Parathyroid adenoma (tissue), 2 donors: Measurements from ENCODE around the gene KCNQ1.

ENCODE experiments used
- H2AFZ ChIP-seq: fragments of 300-600 bp; sonication (generic); one replicate; pipeline ENCODE4 v1.7.0; 2017; ENCODE audit warnings: antibody characterized with exemption, mild to moderate bottlenecking
- H3K27ac ChIP-seq: fragments of 300-600 bp; sonication (generic); one replicate; pipeline ENCODE4 v1.7.0; 2017
- H3K27me3 ChIP-seq: fragments of 300-600 bp; sonication (generic); one replicate; pipeline ENCODE4 v1.7.0; 2017; ENCODE audit warnings: low read length; ENCODE audit not compliant: control insufficient read depth, insufficient read depth
- H3K36me3 ChIP-seq: fragments of 300-600 bp; sonication (generic); one replicate; pipeline ENCODE4 v1.7.0; 2017; ENCODE audit warnings: low read length; ENCODE audit not compliant: control insufficient read depth, insufficient read depth
- H3K4me1 ChIP-seq: fragments of 300-600 bp; sonication (generic); one replicate; pipeline ENCODE4 v1.7.0; 2017; ENCODE audit warnings: control low read depth
- H3K4me2 ChIP-seq: fragments of 300-600 bp; sonication (generic); one replicate; pipeline ENCODE4 v1.7.0; 2017; ENCODE audit warnings: low read length
- H3K4me3 ChIP-seq: fragments of 300-600 bp; sonication (generic); one replicate; pipeline ENCODE4 v1.7.0; 2017; ENCODE audit warnings: low read depth, low read length
- H3K79me2 ChIP-seq: fragments of 300-600 bp; sonication (generic); one replicate; pipeline ENCODE4 v1.7.0; 2017; ENCODE audit warnings: control low read depth
- H3K9ac ChIP-seq: fragments of 300-600 bp; sonication (generic); one replicate; pipeline ENCODE4 v1.7.0; 2017; ENCODE audit warnings: mild to moderate bottlenecking
- H3K9me3 ChIP-seq: fragments of 300-600 bp; sonication (generic); one replicate; pipeline ENCODE4 v1.7.0; 2017; ENCODE audit warnings: low read length; ENCODE audit not compliant: control insufficient read depth
- CTCF ChIP-seq: fragments of 300-600 bp; sonication (generic); IDR thresholded peaks from one replicate; pipeline ENCODE4 v1.7.0; 2017; ENCODE audit warnings: antibody characterized with exemption, mild to moderate bottlenecking
- donor health status: primary hyperparathyroidism.

KCNQ1 gene

GRCh38 chr11:2825889-2826678 lies 381.3 kb downstream of the KCNQ1 start:
- H3K4me2 ChIP-seq, result no peak overlapping the region
- no peak overlapping the region for H3K4me3 ChIP-seq
- no peaks in the 10 kb centered on the region for H3K4me1 ChIP-seq
- no peaks in the 10 kb centered on the region for H3K79me2 ChIP-seq
- H3K36me3 ChIP-seq, result no peaks in the 10 kb centered on the region
- no peak for TF ChIP-seq CTCF
- no peak overlapping the region for H3K9ac ChIP-seq
- H3K9me3 ChIP-seq, result no peaks in the 10 kb centered on the region
- H3K27me3 ChIP-seq, result no peaks in the 10 kb centered on the region
- H3K27ac ChIP-seq, result peak overlapping the region; percentile 36
- H2AFZ ChIP-seq, result no peak overlapping the region

GRCh38 chr11:2826679-2827056 lies 381.9 kb downstream of the KCNQ1 start:
- Histone ChIP-seq H3K27ac (no peak overlapping the region), H3K9me3 (no peaks in the 10 kb centered on the region), H3K4me3 (no peak overlapping the region), H3K4me2 (no peak overlapping the region), H3K27me3 (no peaks in the 10 kb centered on the region), H3K9ac (no peak overlapping the region), H3K4me1 (no peaks in the 10 kb centered on the region), H3K36me3 (no peaks in the 10 kb centered on the region), H2AFZ (no peak overlapping the region), H3K79me2 (no peaks in the 10 kb centered on the region)
- no peak for TF ChIP-seq CTCF

GRCh38 chr11:2827256-2827655 lies 382.4 kb downstream of the KCNQ1 start:
- H3K4me3 ChIP-seq, result no peak overlapping the region
- no peaks in the 10 kb centered on the region for H3K36me3 ChIP-seq
- H3K79me2 ChIP-seq, result no peaks in the 10 kb centered on the region
- no peak for TF ChIP-seq CTCF
- H3K9ac ChIP-seq, result no peak overlapping the region
- no peaks in the 10 kb centered on the region for H3K9me3 ChIP-seq
- no peak overlapping the region for H3K4me2 ChIP-seq
- no peaks in the 10 kb centered on the region for H3K4me1 ChIP-seq
- H2AFZ ChIP-seq, result no peak overlapping the region
- no peaks in the 10 kb centered on the region for H3K27me3 ChIP-seq
- no peak overlapping the region for H3K27ac ChIP-seq

GRCh38 chr11:2827792-2828191 lies 383.0 kb downstream of the KCNQ1 start:
- no peak overlapping the region for H3K4me3 ChIP-seq
- no peaks in the 10 kb centered on the region for H3K27me3 ChIP-seq
- H3K9me3 ChIP-seq, result no peaks in the 10 kb centered on the region
- H3K4me1 ChIP-seq, result no peaks in the 10 kb centered on the region
- no peak overlapping the region for H3K4me2 ChIP-seq
- H3K9ac ChIP-seq, result no peak overlapping the region
- no peak overlapping the region for H3K27ac ChIP-seq
- TF ChIP-seq CTCF, result no peak
- H2AFZ ChIP-seq, result no peak overlapping the region
- H3K79me2 ChIP-seq, result no peaks in the 10 kb centered on the region
- no peaks in the 10 kb centered on the region for H3K36me3 ChIP-seq
